HL-60 (cell line): ENCODE measurements around the gene GRID1.

Experiments
- CTCF ChIP-seq: IDR thresholded peaks from one replicate; pipeline ENCODE4 v1.5.1; 2011; ENCODE audit warnings: low read length, control low read depth, inconsistent platforms; ENCODE audit not compliant: insufficient read depth
- GABPA ChIP-seq: IDR thresholded peaks from 2 replicates; pipeline ENCODE4 v1.6.1; 2012; ENCODE audit warnings: low read depth
- POLR2AphosphoS5 ChIP-seq: IDR thresholded peaks from 2 replicates; pipeline ENCODE4 v1.6.1; 2012; ENCODE audit warnings: low read depth
- SPI1 ChIP-seq: IDR thresholded peaks from 2 replicates; pipeline ENCODE4 v1.6.1; 2012; ENCODE audit warnings: low read depth, mild to moderate bottlenecking, borderline replicate concordance
- TF ChIP-seq, protein P1 (sequence below): IDR thresholded peaks from 2 replicates; pipeline ENCODE4 v1.6.1; 2012; ENCODE audit warnings: low read depth; ENCODE audit not compliant: insufficient replicate concordance

- TF ChIP-seq POLR2AphosphoS5 (no peak), CTCF (no peak), GABPA (no peak), SPI1 (no peak)
- TF ChIP-seq, protein P1, sequence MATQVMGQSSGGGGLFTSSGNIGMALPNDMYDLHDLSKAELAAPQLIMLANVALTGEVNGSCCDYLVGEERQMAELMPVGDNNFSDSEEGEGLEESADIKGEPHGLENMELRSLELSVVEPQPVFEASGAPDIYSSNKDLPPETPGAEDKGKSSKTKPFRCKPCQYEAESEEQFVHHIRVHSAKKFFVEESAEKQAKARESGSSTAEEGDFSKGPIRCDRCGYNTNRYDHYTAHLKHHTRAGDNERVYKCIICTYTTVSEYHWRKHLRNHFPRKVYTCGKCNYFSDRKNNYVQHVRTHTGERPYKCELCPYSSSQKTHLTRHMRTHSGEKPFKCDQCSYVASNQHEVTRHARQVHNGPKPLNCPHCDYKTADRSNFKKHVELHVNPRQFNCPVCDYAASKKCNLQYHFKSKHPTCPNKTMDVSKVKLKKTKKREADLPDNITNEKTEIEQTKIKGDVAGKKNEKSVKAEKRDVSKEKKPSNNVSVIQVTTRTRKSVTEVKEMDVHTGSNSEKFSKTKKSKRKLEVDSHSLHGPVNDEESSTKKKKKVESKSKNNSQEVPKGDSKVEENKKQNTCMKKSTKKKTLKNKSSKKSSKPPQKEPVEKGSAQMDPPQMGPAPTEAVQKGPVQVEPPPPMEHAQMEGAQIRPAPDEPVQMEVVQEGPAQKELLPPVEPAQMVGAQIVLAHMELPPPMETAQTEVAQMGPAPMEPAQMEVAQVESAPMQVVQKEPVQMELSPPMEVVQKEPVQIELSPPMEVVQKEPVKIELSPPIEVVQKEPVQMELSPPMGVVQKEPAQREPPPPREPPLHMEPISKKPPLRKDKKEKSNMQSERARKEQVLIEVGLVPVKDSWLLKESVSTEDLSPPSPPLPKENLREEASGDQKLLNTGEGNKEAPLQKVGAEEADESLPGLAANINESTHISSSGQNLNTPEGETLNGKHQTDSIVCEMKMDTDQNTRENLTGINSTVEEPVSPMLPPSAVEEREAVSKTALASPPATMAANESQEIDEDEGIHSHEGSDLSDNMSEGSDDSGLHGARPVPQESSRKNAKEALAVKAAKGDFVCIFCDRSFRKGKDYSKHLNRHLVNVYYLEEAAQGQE = no peak
Measured at GRCh38 chr10:86310702-86311101, 55.9 kb downstream of the GRID1 start.
